ENCODE data around the gene NEK11.

GRCh38 chr3:130990282-130990681 lies 36.4 kb upstream of the NEK11 start:
- TF ChIP-seq CTCF (optimal IDR thresholded peaks at IDR 0.05 in 1 of 3, IDR thresholded peaks at IDR 0.05 in 1 of 3, conservative IDR thresholded peaks at IDR 0.05 in 1 of 3; ENCODE audit: extremely low read depth in 1 of 3, insufficient read depth in 2 of 3, low read length in 3 of 3) (no peak), EZH2 (IDR thresholded peaks at IDR 0.05; ENCODE audit: low read length) (no peak)

All from keratinocyte (primary cell).